SKM-1 (cell line): ENCODE data around the gene RBM4B.
"Not testable (repeated sequence)": the region's sequence is repeated elsewhere in the genome, so short reads cannot be mapped to it uniquely, and the experiment has no call there.

Experiments
- DNase-seq: peaks from one replicate; lab custom pipeline; 2025; ENCODE audit not compliant: unreplicated experiment; lab: John Stamatoyannopoulos, UW

Gene RBM4B, protein sequence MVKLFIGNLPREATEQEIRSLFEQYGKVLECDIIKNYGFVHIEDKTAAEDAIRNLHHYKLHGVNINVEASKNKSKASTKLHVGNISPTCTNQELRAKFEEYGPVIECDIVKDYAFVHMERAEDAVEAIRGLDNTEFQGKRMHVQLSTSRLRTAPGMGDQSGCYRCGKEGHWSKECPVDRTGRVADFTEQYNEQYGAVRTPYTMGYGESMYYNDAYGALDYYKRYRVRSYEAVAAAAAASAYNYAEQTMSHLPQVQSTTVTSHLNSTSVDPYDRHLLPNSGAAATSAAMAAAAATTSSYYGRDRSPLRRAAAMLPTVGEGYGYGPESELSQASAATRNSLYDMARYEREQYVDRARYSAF

GRCh38 chr11:66677599-66678375 is at the start of gene RBM4B:
RBM4B (minus strand) TSS chr11:66677887; CDS start chr11:66677079, 808 bp downstream.
- peak; percentile 88 for DNase-seq

DNA sequence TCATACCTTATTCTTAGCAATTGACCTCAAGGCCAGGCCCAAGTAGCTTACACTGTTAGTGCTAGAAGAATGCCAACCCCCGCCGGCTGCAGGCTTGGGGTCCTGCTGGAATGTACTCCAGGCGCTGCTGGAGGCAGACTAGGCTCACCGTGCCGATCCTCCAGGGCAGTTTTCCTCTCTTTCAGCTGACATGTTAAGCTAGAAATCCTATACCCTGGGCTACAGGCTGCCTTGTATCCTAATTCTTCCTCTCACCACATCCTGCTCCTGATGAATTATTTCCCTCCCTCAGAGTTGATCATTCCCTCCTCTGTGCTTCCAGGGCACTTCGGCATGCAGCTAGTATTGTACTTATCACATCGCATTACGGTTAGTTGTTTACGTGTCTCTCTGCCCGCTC is 48.0 kb upstream of the RBM4B start:
- DNase-seq = no peak

GRCh38 chr11:66725114-66725513 is 47.4 kb upstream of the RBM4B start:
- no peak for DNase-seq

- not testable (repeated sequence) for DNase-seq
Measured at GRCh38 chr11:66724167-66724566, 46.5 kb upstream of the RBM4B start.

DNA sequence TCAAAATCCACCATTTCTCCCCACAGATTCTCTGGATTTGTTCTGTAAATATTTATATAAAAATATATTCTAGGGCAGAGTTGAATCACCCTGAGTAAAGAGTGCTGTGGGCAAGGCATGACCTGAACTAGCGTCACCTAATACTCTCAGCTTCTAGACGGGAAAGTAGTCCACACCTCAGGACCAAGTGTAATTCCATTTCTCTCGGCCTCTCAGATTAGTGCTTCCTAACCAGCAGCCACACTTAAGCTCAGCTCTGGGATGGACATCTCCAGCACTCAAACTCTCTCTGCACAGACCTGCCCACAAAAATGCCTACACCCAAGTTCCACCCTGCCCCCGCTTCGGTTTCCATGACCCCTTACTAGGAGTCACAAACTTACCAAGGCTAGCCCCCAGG is 46.0 kb upstream of the RBM4B start:
- no peak for DNase-seq

DNA sequence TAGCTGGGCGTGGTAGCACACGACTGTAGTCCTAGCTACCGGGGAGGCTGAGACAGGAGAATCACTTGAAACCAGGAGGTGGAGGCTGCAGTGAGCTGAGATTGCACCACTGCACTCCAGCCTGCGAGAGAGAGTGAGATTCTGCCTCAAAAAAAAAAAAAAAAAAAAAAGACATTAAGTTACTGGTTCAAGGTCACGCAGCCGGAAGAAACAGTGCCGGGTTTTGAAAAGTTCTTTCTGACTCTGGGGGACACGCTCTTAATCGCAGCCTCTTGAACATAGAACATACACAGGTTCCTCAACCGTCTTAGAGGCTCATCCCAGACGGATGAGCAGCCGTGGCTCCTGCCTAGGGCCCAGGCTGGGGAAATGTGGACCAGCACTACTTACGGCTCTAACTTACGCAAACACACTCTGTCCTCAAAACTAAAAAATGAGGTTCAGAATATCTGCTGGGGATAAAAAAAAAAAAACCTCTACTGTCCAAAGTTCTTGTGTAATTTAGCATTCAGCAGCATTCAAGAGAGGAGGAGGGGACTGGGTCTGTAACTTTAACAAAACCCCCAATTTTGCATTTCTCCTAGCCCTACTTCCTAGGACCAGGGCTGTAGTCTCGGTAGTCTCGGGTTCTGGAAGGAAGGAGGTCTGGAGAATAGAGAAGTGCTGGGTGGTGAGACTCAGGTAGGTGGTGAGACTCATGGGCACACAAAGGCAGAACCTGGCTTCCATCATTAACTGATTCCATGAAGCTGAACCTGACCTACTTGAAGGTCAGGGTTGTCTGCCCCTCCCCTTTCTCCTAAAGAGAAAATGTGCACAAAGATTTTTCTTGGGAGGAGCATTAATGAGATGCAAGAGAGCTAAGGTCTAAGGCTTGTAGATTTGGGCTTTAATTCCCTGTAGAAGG is 45.3 kb upstream of the RBM4B start:
- no peak for DNase-seq

GRCh38 chr11:66721939-66722338 is 44.3 kb upstream of the RBM4B start:
- DNase-seq = no peak

DNA sequence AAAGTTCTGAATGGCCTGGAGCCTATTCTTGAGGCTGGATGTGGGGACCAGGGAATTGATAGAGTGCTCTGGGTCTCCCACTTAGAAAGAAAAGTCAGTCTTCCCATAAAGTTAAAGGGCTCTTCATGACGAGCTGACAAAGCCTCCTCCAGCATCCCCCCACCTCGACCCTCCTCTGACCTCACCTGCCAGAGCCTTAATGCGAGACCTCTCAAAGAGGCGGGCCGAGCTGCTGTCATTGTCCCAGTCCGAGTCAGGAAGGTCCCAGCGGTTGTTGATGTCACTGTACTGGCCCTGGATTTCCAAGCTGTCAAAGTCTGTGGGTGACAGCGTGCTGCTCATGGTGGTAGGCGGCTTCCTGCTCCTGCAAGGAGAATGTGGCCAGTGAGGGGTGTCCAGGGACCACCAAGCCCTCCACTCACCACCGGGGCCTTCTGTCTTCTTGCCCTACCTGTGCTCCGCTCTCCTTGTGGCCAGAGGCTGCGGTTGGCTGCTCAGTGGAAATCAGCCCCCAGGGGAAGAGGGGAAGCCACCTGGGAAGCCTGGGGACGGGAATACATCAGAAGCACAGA is 43.3 kb upstream of the RBM4B start:
- DNase-seq = no peak

- DNase-seq = no peak
Measured at GRCh38 chr11:66720223-66720898, 42.7 kb upstream of the RBM4B start.

GRCh38 chr11:66719111-66719872 is 41.6 kb upstream of the RBM4B start:
- DNase-seq = no peak

DNA sequence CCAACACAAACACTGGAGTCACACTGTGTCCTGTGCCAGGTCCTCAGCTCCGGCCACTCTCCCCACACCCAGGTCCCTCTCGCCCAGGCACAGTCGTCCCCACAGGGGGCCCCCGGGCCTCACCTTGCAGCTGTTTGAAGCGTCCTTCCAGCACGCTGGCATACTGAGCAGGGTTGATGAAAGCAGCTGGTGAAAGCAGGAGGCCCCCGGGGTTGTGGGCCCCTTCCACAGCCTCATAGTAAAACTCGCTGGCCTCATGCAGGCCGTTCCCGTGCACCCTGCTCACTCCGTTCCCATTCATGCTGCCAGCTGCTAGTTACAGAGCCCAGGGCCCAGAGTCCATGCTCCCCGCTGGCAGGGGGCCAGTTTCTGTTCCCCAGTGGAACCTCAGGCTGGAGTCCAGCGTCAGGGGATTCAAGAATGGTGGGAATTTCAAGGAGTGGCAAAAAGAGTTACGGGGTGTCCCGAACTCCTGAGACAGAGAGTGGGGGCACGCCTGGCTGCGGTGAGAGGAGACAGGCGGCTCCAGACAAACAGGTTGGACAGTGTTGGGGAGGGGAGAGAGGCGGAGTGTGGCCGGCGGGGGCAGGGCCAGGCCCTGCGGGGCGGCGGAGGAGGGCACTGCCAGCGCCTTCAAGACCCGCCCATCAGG is 40.8 kb upstream of the RBM4B start:
- no peak for DNase-seq

DNA sequence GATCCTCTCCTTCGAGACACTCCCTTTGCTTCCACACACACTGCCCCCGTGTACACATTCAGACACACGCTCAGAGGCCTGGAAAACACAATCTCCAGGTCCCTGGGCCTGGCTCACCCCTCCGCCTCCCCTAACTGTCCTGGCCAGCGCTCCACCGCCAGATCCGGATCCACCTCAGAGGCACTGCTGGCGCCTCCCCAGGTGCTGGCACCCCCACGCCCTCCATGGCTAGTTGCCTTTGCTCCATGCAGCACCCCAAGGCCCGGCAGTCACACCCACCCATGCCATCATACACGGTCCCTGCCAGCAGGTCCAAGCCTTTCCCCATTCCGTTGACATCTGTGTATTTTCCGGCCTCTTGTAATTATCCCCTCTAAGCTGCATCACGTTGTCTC is 40.2 kb upstream of the RBM4B start:
- DNase-seq = no peak

DNA sequence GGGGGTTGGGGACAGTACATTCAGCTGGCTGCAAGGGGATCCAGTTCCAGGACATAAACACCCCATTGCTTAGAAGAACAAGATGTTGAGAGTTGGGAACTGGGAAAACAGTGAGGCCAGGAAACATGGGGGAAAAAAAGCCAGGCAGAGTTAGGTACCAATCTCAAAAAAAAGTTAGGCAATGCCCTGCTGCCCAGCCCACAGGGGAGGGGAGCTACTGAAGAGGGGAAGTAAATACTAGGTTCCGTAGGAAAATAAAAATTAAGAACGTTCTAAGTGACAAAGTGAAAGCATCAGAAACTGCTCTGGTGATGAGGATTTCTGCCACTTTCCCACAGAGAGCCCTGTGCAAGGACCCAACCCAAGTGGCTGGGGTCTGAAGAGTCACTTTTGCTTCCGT is 39.3 kb upstream of the RBM4B start:
- DNase-seq = no peak

- no peak for DNase-seq
Measured at GRCh38 chr11:66715346-66716085, 37.8 kb upstream of the RBM4B start.

- DNase-seq = no peak
Measured at GRCh38 chr11:66713746-66714480, 36.2 kb upstream of the RBM4B start.

GRCh38 chr11:66710384-66710930 is 32.8 kb upstream of the RBM4B start:
- DNase-seq = no peak

- no peak for DNase-seq
Measured at GRCh38 chr11:66708701-66709100, 31.0 kb upstream of the RBM4B start.

- DNase-seq = no peak
Measured at GRCh38 chr11:66708094-66708493, 30.4 kb upstream of the RBM4B start.
